ACC112 (cell line): Measurements from ENCODE around the gene THSD7B.
"Not testable (repeated sequence)": the region's sequence is repeated elsewhere in the genome, so short reads cannot be mapped to it uniquely, and the experiment has no call there.

Source experiments
- H2AFZ ChIP-seq: fragments of 200-600 bp; sonication (generic); one replicate; pipeline ENCODE4 v1.6.0; 2017; ENCODE audit warnings: antibody characterized with exemption, low read length; ENCODE audit not compliant: unreplicated experiment
- H3K27ac ChIP-seq: fragments of 200-600 bp; sonication (generic); 2 replicates; pipeline ENCODE4 v1.5.1; 2014; ENCODE audit warnings: low read depth, mild to moderate bottlenecking, antibody characterized with exemption, low read length, moderate library complexity
- H3K27me3 ChIP-seq: fragments of 200-600 bp; sonication (generic); 2 replicates; pipeline ENCODE4 v1.6.1; 2014; ENCODE audit warnings: mild to moderate bottlenecking, antibody characterized with exemption, low read length, moderate library complexity, mixed read lengths; ENCODE audit not compliant: insufficient read depth
- H3K36me3 ChIP-seq: fragments of 200-600 bp; sonication (generic); 2 replicates; pipeline ENCODE4 v1.6.1; 2016; ENCODE audit warnings: mild to moderate bottlenecking, antibody characterized with exemption, low read length, moderate library complexity, mixed read lengths; ENCODE audit not compliant: insufficient read depth
- H3K4me1 ChIP-seq: fragments of 200-600 bp; sonication (generic); one replicate; pipeline ENCODE4 v1.6.1; 2016; ENCODE audit warnings: low read length, mixed read lengths; ENCODE audit not compliant: insufficient read depth, unreplicated experiment, control insufficient read depth
- H3K4me3 ChIP-seq: fragments of 200-600 bp; sonication (generic); 2 replicates; pipeline ENCODE4 v1.5.1; 2014; ENCODE audit warnings: mild to moderate bottlenecking, low read depth, low read length
- H3K79me2 ChIP-seq: fragments of 200-600 bp; sonication (generic); one replicate; pipeline ENCODE4 v1.6.0; 2016; ENCODE audit warnings: low read length; ENCODE audit not compliant: control insufficient read depth, unreplicated experiment, insufficient read depth

The THSD7B gene, protein sequence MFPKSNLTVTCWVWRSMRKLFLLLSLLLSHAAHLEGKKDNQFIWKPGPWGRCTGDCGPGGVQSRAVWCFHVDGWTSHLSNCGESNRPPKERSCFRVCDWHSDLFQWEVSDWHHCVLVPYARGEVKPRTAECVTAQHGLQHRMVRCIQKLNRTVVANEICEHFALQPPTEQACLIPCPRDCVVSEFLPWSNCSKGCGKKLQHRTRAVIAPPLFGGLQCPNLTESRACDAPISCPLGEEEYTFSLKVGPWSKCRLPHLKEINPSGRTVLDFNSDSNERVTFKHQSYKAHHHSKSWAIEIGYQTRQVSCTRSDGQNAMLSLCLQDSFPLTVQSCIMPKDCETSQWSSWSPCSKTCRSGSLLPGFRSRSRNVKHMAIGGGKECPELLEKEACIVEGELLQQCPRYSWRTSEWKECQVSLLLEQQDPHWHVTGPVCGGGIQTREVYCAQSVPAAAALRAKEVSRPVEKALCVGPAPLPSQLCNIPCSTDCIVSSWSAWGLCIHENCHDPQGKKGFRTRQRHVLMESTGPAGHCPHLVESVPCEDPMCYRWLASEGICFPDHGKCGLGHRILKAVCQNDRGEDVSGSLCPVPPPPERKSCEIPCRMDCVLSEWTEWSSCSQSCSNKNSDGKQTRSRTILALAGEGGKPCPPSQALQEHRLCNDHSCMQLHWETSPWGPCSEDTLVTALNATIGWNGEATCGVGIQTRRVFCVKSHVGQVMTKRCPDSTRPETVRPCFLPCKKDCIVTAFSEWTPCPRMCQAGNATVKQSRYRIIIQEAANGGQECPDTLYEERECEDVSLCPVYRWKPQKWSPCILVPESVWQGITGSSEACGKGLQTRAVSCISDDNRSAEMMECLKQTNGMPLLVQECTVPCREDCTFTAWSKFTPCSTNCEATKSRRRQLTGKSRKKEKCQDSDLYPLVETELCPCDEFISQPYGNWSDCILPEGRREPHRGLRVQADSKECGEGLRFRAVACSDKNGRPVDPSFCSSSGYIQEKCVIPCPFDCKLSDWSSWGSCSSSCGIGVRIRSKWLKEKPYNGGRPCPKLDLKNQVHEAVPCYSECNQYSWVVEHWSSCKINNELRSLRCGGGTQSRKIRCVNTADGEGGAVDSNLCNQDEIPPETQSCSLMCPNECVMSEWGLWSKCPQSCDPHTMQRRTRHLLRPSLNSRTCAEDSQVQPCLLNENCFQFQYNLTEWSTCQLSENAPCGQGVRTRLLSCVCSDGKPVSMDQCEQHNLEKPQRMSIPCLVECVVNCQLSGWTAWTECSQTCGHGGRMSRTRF (N-terminal part only)

DNA sequence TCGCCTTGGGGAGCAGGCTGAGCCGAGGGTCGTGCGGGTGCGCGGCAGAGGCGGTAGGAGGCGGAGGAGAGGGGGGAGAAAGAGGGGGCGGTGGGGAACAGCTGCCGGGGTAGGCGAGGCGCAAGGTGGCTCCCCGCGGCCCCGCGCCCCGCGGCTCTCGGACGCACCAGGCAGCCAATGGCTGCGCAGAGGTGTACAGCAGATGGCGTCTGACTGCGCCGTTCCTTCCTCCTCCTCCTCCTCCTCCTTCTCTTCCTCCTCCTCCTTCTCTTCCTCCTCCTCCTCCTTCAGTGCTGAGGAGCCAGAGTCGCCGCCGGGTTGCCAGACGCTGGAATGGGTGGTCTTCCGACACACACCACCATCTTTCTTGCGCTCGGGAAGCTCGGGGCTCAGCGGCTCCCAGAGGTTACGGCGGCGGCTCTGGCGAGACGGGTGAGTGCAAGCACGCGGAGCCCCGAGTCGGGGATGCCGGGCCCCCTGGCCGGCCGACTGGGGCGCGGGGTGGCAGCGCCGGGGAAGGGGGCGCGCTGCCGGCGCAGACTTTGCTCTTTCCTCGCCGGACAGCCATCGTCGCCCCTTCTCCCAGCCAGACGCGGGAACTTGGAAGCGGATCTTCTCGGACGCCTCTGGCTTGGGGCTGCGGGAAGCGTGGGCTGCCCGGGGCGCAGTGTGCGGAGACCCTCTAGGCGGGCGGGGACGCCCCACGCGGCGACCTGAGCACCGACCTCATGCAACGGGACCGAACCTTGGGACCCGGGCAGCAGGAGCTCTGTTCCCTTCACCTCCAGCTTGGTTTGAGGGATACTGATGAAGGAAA, at the start of gene THSD7B:
Gene THSD7B, plus strand, starts transcription at position 290 of the 817 bp plus-strand sequence. CDS start 116,634 bp downstream, outside the sequence.
- H3K4me1 ChIP-seq: no peaks in the 10 kb centered on the region
- H3K36me3 ChIP-seq: no peaks in the 10 kb centered on the region
- peak within 1 kb of the TSS; percentile 10 for H2AFZ ChIP-seq
- peak within 1 kb of the TSS; percentile 66 for H3K4me3 ChIP-seq
- no peak within 1 kb of the TSS for H3K27ac ChIP-seq
- peaks cover 64% of the 10 kb centered on the region for H3K27me3 ChIP-seq
- H3K79me2 ChIP-seq: no peaks in the 10 kb centered on the region

DNA sequence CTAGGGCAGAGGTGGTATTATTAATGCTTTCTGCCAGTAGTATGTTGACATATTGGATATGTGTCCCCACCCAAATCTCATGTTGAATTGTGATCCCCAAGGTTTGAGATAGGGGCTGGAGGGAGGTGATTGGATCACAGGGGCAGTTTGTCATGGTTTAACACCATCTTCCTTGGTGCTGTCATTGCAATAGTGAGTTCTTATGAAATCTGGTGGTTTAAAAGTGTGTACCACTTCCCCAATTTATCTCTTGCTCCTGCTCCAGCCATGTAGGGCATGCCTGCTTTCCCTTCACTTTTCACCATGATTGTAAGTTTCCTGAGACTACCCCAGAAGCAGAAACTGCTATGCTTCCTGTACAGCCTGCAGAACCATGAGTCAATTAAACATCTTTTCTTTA, 47.1 kb upstream of the THSD7B start:
- no peaks in the 10 kb centered on the region for H3K36me3 ChIP-seq
- H3K4me1 ChIP-seq: no peaks in the 10 kb centered on the region

DNA sequence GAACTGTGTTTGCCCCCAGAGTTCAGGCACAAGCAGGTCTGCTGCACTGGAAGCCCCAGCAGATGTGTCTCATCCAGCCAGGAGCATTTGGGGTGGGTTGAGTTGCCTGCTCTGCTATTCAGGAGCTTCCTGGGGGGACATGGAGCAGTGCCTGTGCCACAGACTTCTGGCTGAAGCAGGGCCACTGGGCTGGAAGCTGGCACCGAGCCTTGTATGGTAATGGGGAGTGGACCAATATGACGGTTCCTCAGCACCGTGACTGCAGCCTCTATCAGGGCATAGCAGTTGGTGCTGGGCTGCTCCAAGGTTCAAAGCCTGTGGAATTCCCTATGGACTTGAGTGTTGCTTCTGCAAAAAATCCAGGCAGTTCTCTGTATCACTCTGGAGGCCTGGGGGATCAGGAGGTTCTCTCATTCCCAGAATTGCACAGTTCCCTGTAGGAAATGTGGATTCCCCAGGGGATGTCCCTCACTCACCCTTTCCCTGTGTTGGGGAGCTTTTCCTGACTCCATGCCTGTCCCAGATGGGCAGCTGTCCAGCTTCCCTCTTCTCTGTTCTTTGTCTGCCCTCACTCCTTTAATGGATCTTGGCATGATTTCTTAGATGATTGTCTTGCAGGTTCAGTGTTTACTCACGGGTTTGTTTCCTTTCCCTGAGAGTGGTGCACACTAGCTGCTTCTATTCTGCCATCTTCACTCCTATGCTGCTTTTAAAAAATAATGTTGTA, 37.2 kb upstream of the THSD7B start:
- Histone ChIP-seq H3K79me2 (no peaks in the 10 kb centered on the region), H3K4me1 (no peaks in the 10 kb centered on the region), H3K36me3 (no peaks in the 10 kb centered on the region), H3K4me3 (no peak overlapping the region), H3K27me3 (no peaks in the 10 kb centered on the region), H2AFZ (no peak overlapping the region), H3K27ac (no peak overlapping the region)

More for the DNA sequence above, 47.1 kb upstream of the THSD7B start:
- Histone ChIP-seq H3K79me2 (no peaks in the 10 kb centered on the region), H2AFZ (no peak overlapping the region), H3K27me3 (no peaks in the 10 kb centered on the region), H3K27ac (no peak overlapping the region), H3K4me3 (no peak overlapping the region)

DNA sequence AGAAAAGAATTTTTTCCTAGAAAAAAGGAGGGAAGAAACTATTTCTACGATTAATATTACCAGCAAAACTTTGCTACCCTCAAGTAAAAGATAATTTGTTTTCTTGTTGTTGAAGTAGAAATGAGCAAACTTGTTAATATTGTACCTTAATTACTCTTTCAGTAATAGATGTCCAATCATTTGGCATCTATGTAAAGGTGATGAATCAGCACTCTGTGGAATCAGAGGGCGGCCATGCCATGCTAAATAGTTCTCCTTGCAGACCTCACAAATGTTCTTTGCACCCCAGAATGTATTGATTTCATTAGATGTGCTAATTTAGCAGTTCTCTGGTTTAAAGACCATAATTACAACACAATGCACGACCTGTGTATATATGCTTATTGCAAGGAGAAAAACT, 29.1 kb upstream of the THSD7B start:
- no peaks in the 10 kb centered on the region for H3K79me2 ChIP-seq
- H3K36me3 ChIP-seq: no peaks in the 10 kb centered on the region
- H3K27me3 ChIP-seq: peaks cover 12% of the 10 kb centered on the region
- H3K27ac ChIP-seq: no peak overlapping the region
- H2AFZ ChIP-seq: no peak overlapping the region
- no peaks in the 10 kb centered on the region for H3K4me1 ChIP-seq
- H3K4me3 ChIP-seq: no peak overlapping the region

DNA sequence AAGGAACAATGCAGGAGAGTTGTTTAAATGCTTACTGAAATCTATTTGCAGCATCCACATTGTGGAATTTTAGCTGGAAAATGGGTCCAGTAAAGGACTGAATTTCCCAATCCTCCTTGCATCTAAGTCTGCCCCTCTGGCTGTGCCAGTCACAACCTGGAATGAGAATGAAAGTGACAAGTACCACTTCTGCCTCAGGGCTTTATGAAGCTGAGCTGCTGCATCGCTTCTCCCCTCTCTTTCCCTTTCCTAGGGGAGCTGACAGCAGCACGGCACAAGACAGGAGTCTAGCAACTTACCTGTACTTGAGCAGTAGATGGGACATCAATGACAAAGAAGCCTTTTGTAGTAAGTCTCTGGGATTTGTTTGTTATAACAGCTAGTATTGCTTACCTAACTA, 27.3 kb upstream of the THSD7B start:
- Histone ChIP-seq H2AFZ (no peak overlapping the region), H3K36me3 (no peaks in the 10 kb centered on the region), H3K4me3 (no peak overlapping the region), H3K4me1 (no peaks in the 10 kb centered on the region), H3K27ac (no peak overlapping the region), H3K79me2 (no peaks in the 10 kb centered on the region), H3K27me3 (peaks cover 12% of the 10 kb centered on the region)

DNA sequence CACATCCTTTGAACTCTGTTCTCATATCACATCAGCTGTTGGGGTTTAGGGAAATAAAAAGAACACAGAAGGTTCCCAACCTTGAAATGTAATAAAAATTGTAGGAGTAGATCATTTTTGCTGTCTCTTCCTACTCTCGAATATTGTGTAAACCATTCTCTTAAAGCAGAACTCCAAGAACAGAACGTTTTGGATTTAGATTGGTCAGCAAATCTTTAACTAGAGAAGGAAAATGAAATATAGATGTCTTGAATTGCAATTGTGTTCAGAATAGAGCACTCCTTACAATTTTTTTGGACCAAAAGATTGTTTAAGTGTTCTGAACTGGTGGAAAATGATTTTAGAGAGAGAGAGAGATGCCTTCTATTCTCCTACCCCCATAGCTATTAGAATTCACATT, 23.9 kb upstream of the THSD7B start:
- no peak overlapping the region for H3K4me3 ChIP-seq
- no peaks in the 10 kb centered on the region for H3K79me2 ChIP-seq
- no peak overlapping the region for H3K27ac ChIP-seq
- peaks cover 4% of the 10 kb centered on the region; the same call in 1 of the 2 replicates for H3K27me3 ChIP-seq
- no peaks in the 10 kb centered on the region for H3K4me1 ChIP-seq
- H3K36me3 ChIP-seq: no peaks in the 10 kb centered on the region
- H2AFZ ChIP-seq: no peak overlapping the region

DNA sequence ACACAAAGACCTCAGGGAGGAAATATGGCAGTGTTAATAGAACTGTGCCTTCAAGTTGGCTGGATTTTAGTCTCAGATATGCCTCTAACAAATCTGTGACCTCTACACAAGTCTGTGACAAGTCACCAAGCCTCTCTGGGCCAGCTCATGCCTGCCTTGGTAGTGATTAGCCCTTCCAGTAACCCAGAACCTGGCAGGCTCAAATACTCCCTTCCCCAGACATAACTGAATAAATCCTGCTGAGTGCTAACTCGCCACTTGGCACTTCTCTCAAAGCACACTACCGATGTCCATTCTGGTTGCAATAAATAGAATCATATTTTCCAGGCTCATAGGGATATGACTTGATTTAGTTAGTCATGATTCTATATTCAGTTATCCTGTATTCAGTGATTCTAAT, 15.3 kb upstream of the THSD7B start:
- Histone ChIP-seq H3K4me3 (no peak overlapping the region), H3K79me2 (no peaks in the 10 kb centered on the region), H3K27me3 (no peaks in the 10 kb centered on the region), H2AFZ (no peak overlapping the region), H3K4me1 (no peaks in the 10 kb centered on the region), H3K27ac (no peak overlapping the region), H3K36me3 (no peaks in the 10 kb centered on the region)

DNA sequence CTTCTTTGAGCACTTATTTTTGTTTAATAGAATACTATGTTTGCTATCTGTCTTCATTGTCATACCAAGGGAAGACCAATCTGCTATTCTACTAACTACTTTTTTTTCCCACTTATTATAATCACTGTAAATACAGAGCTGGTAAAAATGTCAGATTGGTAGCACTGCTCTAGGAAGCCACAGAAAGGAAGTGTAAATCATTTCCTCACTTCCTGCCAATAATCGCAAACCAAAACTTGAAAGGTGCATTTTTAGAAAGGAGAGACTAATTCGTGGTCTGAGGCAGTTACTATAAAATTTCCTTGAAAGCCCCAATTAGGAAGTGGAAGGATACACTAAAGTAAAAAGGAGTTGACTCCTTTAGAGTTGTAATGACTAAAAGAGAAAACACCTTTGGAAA, 13.9 kb upstream of the THSD7B start:
- H3K27me3 ChIP-seq: no peaks in the 10 kb centered on the region
- no peak overlapping the region for H3K27ac ChIP-seq
- H3K36me3 ChIP-seq: no peaks in the 10 kb centered on the region
- no peak overlapping the region for H3K4me3 ChIP-seq
- H3K79me2 ChIP-seq: no peaks in the 10 kb centered on the region
- H2AFZ ChIP-seq: no peak overlapping the region
- no peaks in the 10 kb centered on the region for H3K4me1 ChIP-seq

DNA sequence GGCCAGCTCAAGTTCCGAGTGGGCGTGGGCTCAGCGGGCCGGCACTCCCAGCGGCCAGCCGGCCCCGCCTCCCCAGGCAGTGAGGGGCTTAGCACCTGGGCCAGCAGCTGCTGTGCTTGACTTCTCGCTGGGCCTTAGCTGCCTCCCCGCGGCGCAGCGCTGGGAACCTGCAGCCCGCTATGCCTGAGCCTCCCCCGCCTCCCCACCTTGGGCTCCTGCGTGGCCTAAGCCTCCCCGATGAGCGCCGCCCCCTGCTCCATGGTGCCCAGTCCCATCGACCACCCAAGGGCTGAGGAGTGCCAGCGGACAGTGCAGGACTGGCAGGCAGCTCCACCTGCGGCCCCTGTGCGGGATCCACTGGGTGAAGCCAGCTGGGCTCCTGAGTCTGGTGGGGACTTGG, 6.8 kb upstream of the THSD7B start:
- not testable (repeated sequence) for H3K79me2 ChIP-seq, H3K36me3 ChIP-seq, H3K27me3 ChIP-seq, H3K27ac ChIP-seq, H3K4me1 ChIP-seq, H3K4me3 ChIP-seq, H2AFZ ChIP-seq
